ENCODE measurements around the gene DYSF.

DNA sequence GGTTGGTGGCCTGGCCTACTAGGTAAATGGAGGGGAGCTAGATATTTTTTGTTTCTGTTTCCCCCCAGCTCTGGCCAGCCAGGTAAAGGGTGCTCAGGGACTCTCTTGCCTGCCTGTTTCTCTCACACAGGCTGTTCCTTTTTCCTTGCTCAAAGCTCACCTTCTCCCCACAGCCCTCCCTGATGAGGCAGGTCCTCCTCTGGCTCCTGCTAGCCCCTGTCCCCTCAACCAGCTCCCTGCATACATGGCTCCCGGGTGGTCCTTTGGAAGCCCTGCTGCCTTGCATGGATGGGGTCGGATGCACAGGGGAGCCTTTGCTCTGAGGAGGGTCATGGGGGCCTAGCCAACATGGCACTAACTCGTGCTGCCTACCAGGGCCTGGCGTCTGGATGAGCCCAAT lies 27.8 kb downstream of the DYSF start:
- TF ChIP-seq, protein P1, sequence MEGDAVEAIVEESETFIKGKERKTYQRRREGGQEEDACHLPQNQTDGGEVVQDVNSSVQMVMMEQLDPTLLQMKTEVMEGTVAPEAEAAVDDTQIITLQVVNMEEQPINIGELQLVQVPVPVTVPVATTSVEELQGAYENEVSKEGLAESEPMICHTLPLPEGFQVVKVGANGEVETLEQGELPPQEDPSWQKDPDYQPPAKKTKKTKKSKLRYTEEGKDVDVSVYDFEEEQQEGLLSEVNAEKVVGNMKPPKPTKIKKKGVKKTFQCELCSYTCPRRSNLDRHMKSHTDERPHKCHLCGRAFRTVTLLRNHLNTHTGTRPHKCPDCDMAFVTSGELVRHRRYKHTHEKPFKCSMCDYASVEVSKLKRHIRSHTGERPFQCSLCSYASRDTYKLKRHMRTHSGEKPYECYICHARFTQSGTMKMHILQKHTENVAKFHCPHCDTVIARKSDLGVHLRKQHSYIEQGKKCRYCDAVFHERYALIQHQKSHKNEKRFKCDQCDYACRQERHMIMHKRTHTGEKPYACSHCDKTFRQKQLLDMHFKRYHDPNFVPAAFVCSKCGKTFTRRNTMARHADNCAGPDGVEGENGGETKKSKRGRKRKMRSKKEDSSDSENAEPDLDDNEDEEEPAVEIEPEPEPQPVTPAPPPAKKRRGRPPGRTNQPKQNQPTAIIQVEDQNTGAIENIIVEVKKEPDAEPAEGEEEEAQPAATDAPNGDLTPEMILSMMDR (IDR thresholded peaks at IDR 0.05) = no peak
- no peak for TF ChIP-seq POLR2A (IDR thresholded peaks at IDR 0.05)

Data from Peyer's patch (tissue), 4 donors.